Central memory CD8-positive, alpha-beta T cell (primary cell): ENCODE results near the gene CDK8.
"Not testable (repeated sequence)": the region's sequence is repeated elsewhere in the genome, so short reads cannot be mapped to it uniquely, and the experiment has no call there.

Experiments
- ATAC-seq: fragments of 150-1000 bp; cut with Tn5 transposase; replicated peaks from 2 replicates; pipeline ENCODE4 v1.10.0; 2022; ENCODE audit warnings: mild to moderate bottlenecking, moderate FRiP score, moderate number of reproducible peaks; ENCODE audit not compliant: poor library complexity, severe bottlenecking; ENCODE audit errors: extremely low read depth
- DNase-seq, 2 donors: peaks; one replicate each; pipeline ENCODE4 v3.0.0; 2021; ENCODE audit warnings: low spot score in 2 of 2
- H3K27ac Mint-ChIP-seq: one replicate; pipeline ENCODE4 v1.8.0; 2022; ENCODE audit warnings: low read depth, mild to moderate bottlenecking, moderate library complexity, mixed read lengths
- H3K27me3 Mint-ChIP-seq: one replicate; pipeline ENCODE4 v1.8.0; 2022; ENCODE audit warnings: mixed read lengths
- H3K36me3 Mint-ChIP-seq: one replicate; pipeline ENCODE4 v1.8.0; 2022; ENCODE audit warnings: mild to moderate bottlenecking, moderate library complexity, mixed read lengths; ENCODE audit not compliant: insufficient read depth
- H3K4me1 Mint-ChIP-seq: one replicate; pipeline ENCODE4 v1.8.0; 2022; ENCODE audit warnings: mixed read lengths
- H3K4me3 Mint-ChIP-seq: one replicate; pipeline ENCODE4 v1.8.0; 2022; ENCODE audit warnings: mild to moderate bottlenecking, moderate library complexity, mixed read lengths
- H3K9me3 Mint-ChIP-seq: one replicate; pipeline ENCODE4 v1.8.0; 2022; ENCODE audit warnings: mixed read lengths

Gene CDK8

GRCh38 chr13:26228096-26228495 lies 25.8 kb upstream of the CDK8 start:
- DNase-seq (no peak), ATAC-seq (no peak)
- H3K36me3 Mint-ChIP-seq: peaks cover 4% of the 10 kb centered on the region
- peaks cover 5% of the 10 kb centered on the region for H3K4me1 Mint-ChIP-seq
- no peak overlapping the region for H3K4me3 Mint-ChIP-seq
- H3K27ac Mint-ChIP-seq: no peak overlapping the region
- no peaks in the 10 kb centered on the region for H3K9me3 Mint-ChIP-seq
- H3K27me3 Mint-ChIP-seq: no peaks in the 10 kb centered on the region

GRCh38 chr13:26229080-26229615 lies 24.8 kb upstream of the CDK8 start:
- H3K4me1 Mint-ChIP-seq: no peaks in the 10 kb centered on the region

DNA sequence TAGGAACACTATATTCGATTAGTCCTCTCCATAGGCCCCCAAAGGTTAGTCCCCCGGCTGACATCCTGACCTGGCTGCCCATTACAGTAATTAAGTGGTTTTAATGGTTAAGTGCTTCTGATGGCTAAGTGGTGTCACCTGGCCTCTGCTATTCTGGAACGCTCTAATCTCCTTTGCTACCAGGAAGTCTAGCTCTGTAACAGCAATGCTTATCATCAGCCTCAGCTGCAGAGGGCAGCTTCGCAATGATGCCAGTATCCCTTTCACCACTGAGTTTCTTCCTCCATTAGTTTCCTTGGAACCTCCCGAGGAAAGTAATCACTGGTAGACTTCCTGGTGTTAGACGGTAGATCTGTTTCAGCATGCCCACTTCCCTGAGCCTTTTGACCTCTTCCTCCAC lies 23.2 kb upstream of the CDK8 start:
- Mint-ChIP-seq H3K9me3 (no peaks in the 10 kb centered on the region), H3K27ac (no peak overlapping the region), H3K27me3 (peaks cover 15% of the 10 kb centered on the region), H3K36me3 (peaks cover 1% of the 10 kb centered on the region), H3K4me3 (no peak overlapping the region), H3K4me1 (no peaks in the 10 kb centered on the region)
- DNase-seq (no peak), ATAC-seq (no peak)

More at GRCh38 chr13:26229080-26229615, 24.8 kb upstream of the CDK8 start:
- Mint-ChIP-seq H3K4me3 (no peak overlapping the region), H3K9me3 (no peaks in the 10 kb centered on the region), H3K27me3 (no peaks in the 10 kb centered on the region), H3K27ac (no peak overlapping the region), H3K36me3 (peaks cover 1% of the 10 kb centered on the region)
- DNase-seq (no peak), ATAC-seq (no peak)

GRCh38 chr13:26236296-26236695 lies 17.6 kb upstream of the CDK8 start:
- H3K27me3 Mint-ChIP-seq: peaks cover 28% of the 10 kb centered on the region
- no peaks in the 10 kb centered on the region for H3K36me3 Mint-ChIP-seq
- no peak overlapping the region for H3K27ac Mint-ChIP-seq
- no peak for DNase-seq
- H3K4me3 Mint-ChIP-seq: no peak overlapping the region
- no peaks in the 10 kb centered on the region for H3K4me1 Mint-ChIP-seq
- H3K9me3 Mint-ChIP-seq: no peaks in the 10 kb centered on the region
- ATAC-seq: no peak

- H3K9me3 Mint-ChIP-seq: no peaks in the 10 kb centered on the region
- no peak for ATAC-seq
- H3K27ac Mint-ChIP-seq: no peak overlapping the region
- no peaks in the 10 kb centered on the region for H3K4me1 Mint-ChIP-seq
- no peak overlapping the region for H3K4me3 Mint-ChIP-seq
- H3K36me3 Mint-ChIP-seq: no peaks in the 10 kb centered on the region
- peaks cover 15% of the 10 kb centered on the region for H3K27me3 Mint-ChIP-seq
- DNase-seq: no peak
Measured at GRCh38 chr13:26246154-26246553, 7.8 kb upstream of the CDK8 start.

DNA sequence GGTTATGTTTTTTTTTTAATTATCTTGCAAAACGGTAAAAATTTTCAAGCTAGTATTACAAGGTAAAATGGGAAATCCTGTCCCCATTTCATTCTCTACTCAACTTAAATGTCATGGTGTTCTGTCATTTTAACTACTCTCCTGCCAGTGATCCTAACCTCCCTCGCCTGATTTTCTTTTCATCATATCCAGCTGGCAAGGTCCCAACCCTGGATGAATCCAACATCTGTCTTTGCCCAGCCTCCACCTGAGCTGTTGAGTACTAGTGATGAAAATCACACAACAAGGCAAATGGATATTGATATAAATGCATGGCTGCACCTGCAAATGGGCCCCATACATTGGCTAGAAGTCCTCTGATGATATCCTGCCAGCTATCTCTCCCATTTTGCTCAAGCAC lies 6.9 kb upstream of the CDK8 start:
- Mint-ChIP-seq H3K9me3 (no peaks in the 10 kb centered on the region), H3K27me3 (peaks cover 7% of the 10 kb centered on the region), H3K4me3 (no peak overlapping the region), H3K4me1 (no peaks in the 10 kb centered on the region), H3K27ac (no peak overlapping the region), H3K36me3 (no peaks in the 10 kb centered on the region)
- no peak for ATAC-seq
- no peak for DNase-seq

- no peak for ATAC-seq
- peaks cover 1% of the 10 kb centered on the region for H3K27me3 Mint-ChIP-seq
- H3K9me3 Mint-ChIP-seq: no peaks in the 10 kb centered on the region
Measured at GRCh38 chr13:26247608-26248007, 6.3 kb upstream of the CDK8 start.

DNA sequence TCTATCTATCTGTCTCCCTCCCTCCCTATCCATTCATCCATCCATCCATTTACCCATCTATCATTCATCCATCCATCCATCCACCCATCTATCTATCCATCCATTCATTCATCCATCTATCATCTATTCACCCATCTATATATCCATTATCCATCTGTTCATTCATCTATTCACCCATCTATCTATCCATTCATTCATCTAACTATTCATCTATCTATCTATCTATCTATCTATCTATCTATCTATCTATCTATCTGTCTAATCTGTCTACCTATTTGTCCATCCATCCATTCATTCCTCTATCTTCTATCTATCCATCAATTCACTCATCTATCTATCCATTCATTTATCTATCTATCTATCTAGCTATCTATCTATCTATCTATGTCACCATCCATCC lies 4.4 kb upstream of the CDK8 start:
- Mint-ChIP-seq H3K36me3 (peaks cover 6% of the 10 kb centered on the region), H3K9me3 (no peaks in the 10 kb centered on the region), H3K27me3 (no peaks in the 10 kb centered on the region), H3K27ac (no peak overlapping the region), H3K4me1 (peaks cover 5% of the 10 kb centered on the region), H3K4me3 (no peak overlapping the region)
- ATAC-seq (no peak), DNase-seq (no peak)

More at GRCh38 chr13:26247608-26248007, 6.3 kb upstream of the CDK8 start:
- no peaks in the 10 kb centered on the region for H3K36me3 Mint-ChIP-seq
- H3K27ac Mint-ChIP-seq: no peak overlapping the region
- no peak for DNase-seq
- H3K4me3 Mint-ChIP-seq: no peak overlapping the region
- no peaks in the 10 kb centered on the region for H3K4me1 Mint-ChIP-seq

DNA sequence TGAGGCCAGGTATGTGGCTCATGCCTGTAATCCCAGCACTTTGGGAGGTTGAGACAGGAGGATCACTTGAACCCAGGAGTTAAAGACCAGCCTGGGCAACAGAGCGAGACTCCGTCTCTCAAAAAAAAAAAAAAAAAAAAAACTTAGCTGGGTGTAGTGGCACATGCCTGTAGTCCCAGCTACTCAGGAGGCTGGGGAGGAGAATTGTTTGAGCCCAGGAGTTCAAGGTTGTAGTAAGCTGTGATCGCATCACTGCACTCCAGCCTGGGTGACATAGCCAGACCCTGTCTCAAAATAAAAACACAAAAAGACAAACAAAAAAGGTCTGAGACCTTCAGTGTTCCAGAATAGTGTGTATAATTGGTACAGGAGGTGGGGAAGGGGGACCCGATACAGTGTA lies 1.9 kb upstream of the CDK8 start:
- H3K4me1 Mint-ChIP-seq: peaks cover 23% of the 10 kb centered on the region
- not testable (repeated sequence) for H3K27me3 Mint-ChIP-seq, H3K27ac Mint-ChIP-seq, H3K9me3 Mint-ChIP-seq, H3K4me3 Mint-ChIP-seq, ATAC-seq, H3K36me3 Mint-ChIP-seq, DNase-seq

DNA sequence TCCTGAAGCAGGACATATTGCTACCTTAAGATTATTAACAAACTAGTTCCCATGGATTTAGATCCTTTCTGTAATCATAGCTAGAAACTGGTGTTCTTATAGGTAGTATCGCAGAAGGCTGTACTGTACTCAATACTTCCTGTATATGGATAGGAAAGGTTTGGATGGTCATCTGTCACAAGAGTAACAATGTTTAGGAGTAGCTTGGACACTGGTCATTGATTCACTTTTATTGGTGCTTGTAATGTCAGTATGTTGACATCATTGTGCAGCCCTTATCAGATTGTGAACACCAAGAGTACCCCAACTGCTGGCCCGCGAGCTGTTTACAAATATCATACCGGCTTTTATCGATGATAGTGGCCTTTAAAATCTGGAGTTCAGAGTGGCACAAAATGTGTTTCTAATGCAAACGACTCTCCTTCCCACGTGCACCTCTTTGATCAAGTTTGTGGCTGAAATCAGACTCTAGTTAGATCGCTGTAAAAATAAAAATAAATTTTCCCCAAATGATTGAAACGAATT lies 605 bp upstream of the CDK8 start:
- Mint-ChIP-seq H3K4me1 (peaks cover 35% of the 10 kb centered on the region), H3K27ac (peak overlapping the region; percentile 79)

DNA sequence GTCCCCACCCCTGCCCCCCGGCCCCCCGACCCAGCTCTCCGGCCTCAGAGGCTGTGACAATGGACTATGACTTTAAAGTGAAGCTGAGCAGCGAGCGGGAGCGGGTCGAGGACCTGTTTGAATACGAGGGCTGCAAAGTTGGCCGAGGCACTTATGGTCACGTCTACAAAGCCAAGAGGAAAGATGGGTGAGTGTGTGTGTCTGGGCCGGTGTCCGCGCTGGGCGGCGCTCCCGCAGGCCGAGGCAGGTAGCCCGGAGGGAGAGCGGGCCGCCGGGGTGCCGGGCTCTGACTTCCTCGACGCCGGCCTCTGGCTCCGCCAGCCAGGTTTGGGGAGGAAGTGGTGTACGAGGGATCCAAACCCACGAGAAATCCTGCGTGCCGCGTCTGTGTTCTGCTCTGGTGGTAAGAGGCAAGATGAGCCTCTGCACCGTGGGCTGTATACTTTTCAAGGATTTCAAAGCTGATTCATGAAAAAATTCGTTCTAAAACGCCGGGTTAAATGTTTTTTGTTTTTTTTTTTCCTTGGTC lies 718 bp downstream of the CDK8 start:
- peak overlapping the region; percentile 85 for H3K4me3 Mint-ChIP-seq
- H3K9me3 Mint-ChIP-seq: no peaks in the 10 kb centered on the region
- peak overlapping the region; percentile 46 for H3K27ac Mint-ChIP-seq
- DNase-seq (peak; percentile 34 to 50), ATAC-seq (peak; percentile 64)
- H3K36me3 Mint-ChIP-seq: peaks cover 9% of the 10 kb centered on the region
- H3K27me3 Mint-ChIP-seq: no peaks in the 10 kb centered on the region
- H3K4me1 Mint-ChIP-seq: peaks cover 40% of the 10 kb centered on the region

More for the DNA sequence above, 605 bp upstream of the CDK8 start:
- ATAC-seq (no peak), DNase-seq (no peak)
- Mint-ChIP-seq H3K36me3 (peaks cover 9% of the 10 kb centered on the region), H3K27me3 (no peaks in the 10 kb centered on the region), H3K9me3 (no peaks in the 10 kb centered on the region), H3K4me3 (peak overlapping the region; percentile 85)

DNA sequence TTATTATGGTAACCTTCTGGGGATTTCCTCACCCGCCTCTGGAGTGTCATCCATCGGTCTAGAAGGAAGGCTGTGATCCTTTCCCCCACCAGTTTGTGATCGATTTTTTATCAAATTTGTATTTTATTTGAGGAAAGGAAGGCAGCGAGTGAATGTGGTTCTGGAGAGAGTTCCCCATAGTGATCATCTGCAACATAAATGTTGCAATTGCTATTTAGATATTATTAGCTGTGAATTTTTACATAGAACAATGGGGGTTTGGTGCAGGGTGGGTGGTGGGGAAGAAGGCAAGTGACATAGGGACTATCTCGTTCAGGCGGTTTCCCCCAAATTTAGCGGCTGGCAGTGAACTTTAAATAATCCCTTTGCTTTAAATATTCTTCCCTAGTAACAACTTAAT lies 1.2 kb downstream of the CDK8 start:
- Mint-ChIP-seq H3K36me3 (peaks cover 9% of the 10 kb centered on the region), H3K9me3 (no peaks in the 10 kb centered on the region), H3K27me3 (no peaks in the 10 kb centered on the region), H3K4me1 (peaks cover 44% of the 10 kb centered on the region), H3K4me3 (peak overlapping the region; percentile 85), H3K27ac (peak overlapping the region; percentile 46)
- ATAC-seq: no peak
- DNase-seq: no peak

DNA sequence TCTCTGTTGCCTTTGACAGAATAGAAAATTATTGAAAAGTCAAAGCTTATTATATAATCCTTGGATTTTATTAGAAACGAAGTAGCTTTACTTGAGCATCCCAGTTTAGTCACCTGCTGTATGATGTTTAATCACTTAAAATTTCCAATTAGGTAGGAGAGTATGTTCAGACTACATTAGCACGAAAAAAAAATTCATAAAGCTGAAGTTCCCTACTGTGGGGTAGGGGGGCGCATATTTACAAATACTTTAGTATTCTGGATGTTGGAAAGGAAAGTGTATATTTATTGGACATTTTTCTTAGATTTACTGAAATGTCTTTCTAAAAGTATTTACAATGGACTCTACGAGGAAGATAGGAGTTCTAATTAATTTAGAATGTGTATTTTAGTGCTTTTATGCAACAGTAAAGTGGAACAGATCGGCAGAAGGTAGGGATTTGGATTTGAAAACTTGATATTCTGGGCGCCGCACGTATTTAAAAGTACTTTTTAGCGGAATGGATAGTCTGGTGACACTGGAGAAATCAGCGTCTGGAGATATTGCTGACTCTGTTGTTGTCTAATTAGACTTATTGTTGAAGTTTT lies 1.9 kb downstream of the CDK8 start:
- DNase-seq: no peak
- H3K9me3 Mint-ChIP-seq: no peaks in the 10 kb centered on the region
- H3K36me3 Mint-ChIP-seq: peaks cover 9% of the 10 kb centered on the region
- peak overlapping the region; percentile 85 for H3K4me3 Mint-ChIP-seq
- H3K27me3 Mint-ChIP-seq: no peaks in the 10 kb centered on the region
- H3K4me1 Mint-ChIP-seq: peaks cover 51% of the 10 kb centered on the region
- no peak for ATAC-seq
- H3K27ac Mint-ChIP-seq: no peak overlapping the region
